Suprapubic skin (tissue), 4 donors: ENCODE data around the gene PGPEP1. TPM values are rescaled to one million over a fixed set of nuclear protein-coding genes. Genes with fewer than 3 reads are reported as not detected.
A peak's percentile ranks its signal among the peaks of the same experiment; 100 is the strongest.

Experiments used
- DNase-seq, 2 donors: peaks; one replicate each; pipeline ENCODE4 v3.0.0-alpha.2; 2019; ENCODE audit warnings: low spot score in 2 of 2
- H3K27ac ChIP-seq: fragments of 200-600 bp; sonication (generic); one replicate; pipeline ENCODE4 v1.5.1; 2019
- H3K27me3 ChIP-seq: fragments of 200-600 bp; sonication (generic); one replicate; pipeline ENCODE4 v1.5.1; 2019
- H3K36me3 ChIP-seq: fragments of 200-600 bp; sonication (generic); one replicate; pipeline ENCODE4 v1.5.1; 2019
- H3K4me1 ChIP-seq: fragments of 200-600 bp; sonication (generic); one replicate; pipeline ENCODE4 v1.5.1; 2019
- H3K4me3 ChIP-seq: fragments of 200-600 bp; sonication (generic); one replicate; pipeline ENCODE4 v1.5.1; 2019; ENCODE audit warnings: mild to moderate bottlenecking
- H3K9me3 ChIP-seq: fragments of 200-600 bp; sonication (generic); one replicate; pipeline ENCODE4 v1.5.1; 2019
- CTCF ChIP-seq, 2 donors: fragments of 200-600 bp in 1 of 2; fragments of 450-650 bp in 1 of 2; sonication (generic) in 1 of 2; IDR thresholded peaks; one replicate each; pipeline ENCODE4 v1.5.1; 2016 to 2019; ENCODE audit warnings: antibody characterized with exemption in 2 of 2, mild to moderate bottlenecking in 1 of 2, moderate library complexity in 1 of 2
- EP300 ChIP-seq: sonication (generic); formaldehyde crosslinking; IDR thresholded peaks from one replicate; pipeline ENCODE4 v1.6.1; 2017; ENCODE audit warnings: antibody characterized with exemption
- POLR2A ChIP-seq, 2 donors: fragments of 450-650 bp; IDR thresholded peaks; one replicate each; pipeline ENCODE4 v1.6.1; 2017; ENCODE audit warnings: antibody characterized with exemption in 2 of 2, mild to moderate bottlenecking in 2 of 2, moderate library complexity in 2 of 2
- POLR2AphosphoS5 ChIP-seq, 3 donors: sonication (generic); formaldehyde crosslinking; IDR thresholded peaks; one replicate each; pipeline ENCODE4 v1.6.1; 2017; ENCODE audit warnings: antibody characterized with exemption in 3 of 3
- WGBS: methylation state at CpG from one replicate; pipeline ENCODE4 v1.1.5; 2018; 5-methylcytosine and 5-hydroxymethylcytosine counted together
- total RNA-seq, 4 donors: library from RNA; depleted of rRNA; stranded (reverse); fragments of >200 nt; gene quantifications; one replicate each; pipeline ENCODE4 v1.1.0, GENCODE V29; 2016

Gene PGPEP1
- total RNA-seq = 1 to 10 TPM; 4.6 to 8.0 (median 7.6) TPM

- H3K4me3 ChIP-seq = peak within 1 kb of the TSS; percentile 83
- H3K27ac ChIP-seq = peak within 1 kb of the TSS; percentile 64
- TF ChIP-seq POLR2A (IDR thresholded peaks at IDR 0.05) (no peak), EP300 (no peak), POLR2AphosphoS5 (IDR thresholded peaks at IDR 0.05) (no peak), CTCF (IDR thresholded peaks at IDR 0.05) (no peak)
- H3K36me3 ChIP-seq = no peaks in the 10 kb centered on the region
- H3K27me3 ChIP-seq = no peaks in the 10 kb centered on the region
- peaks cover 18% of the 10 kb centered on the region for H3K4me1 ChIP-seq
- 6% methylated on average over 29 of the region's 69 CpGs for WGBS
- H3K9me3 ChIP-seq = no peaks in the 10 kb centered on the region
- DNase-seq = peak in 1 of 2 donors; percentile 83
Measured at GRCh38 chr19:18340190-18340989, at the start of gene PGPEP1. Gene PGPEP1 (plus strand): TSS chr19:18340598. CDS start chr19:18340682, 84 bp downstream.

GRCh38 chr19:18291019-18291524, 49.3 kb upstream of the PGPEP1 start:
- H3K4me1 ChIP-seq = peaks cover 55% of the 10 kb centered on the region
- DNase-seq = peak in 1 of 2 donors; percentile 79

GRCh38 chr19:18291590-18292461, 48.6 kb upstream of the PGPEP1 start:
- Histone ChIP-seq H3K4me1 (peaks cover 52% of the 10 kb centered on the region), H3K9me3 (no peaks in the 10 kb centered on the region), H3K4me3 (peak overlapping the region; percentile 72), H3K36me3 (no peaks in the 10 kb centered on the region), H3K27ac (peak overlapping the region; percentile 91), H3K27me3 (no peaks in the 10 kb centered on the region)
- peak; percentile 90 to 92 for DNase-seq
- 3% methylated on average over 21 of the region's 75 CpGs for WGBS
- TF ChIP-seq POLR2AphosphoS5 (IDR thresholded peaks at IDR 0.05) = no peak
- peak in 1 of 2 donors; percentile 43 for TF ChIP-seq POLR2A (IDR thresholded peaks at IDR 0.05)

More at GRCh38 chr19:18291019-18291524, 49.3 kb upstream of the PGPEP1 start:
- TF ChIP-seq POLR2AphosphoS5 (IDR thresholded peaks at IDR 0.05) (no peak), POLR2A (IDR thresholded peaks at IDR 0.05) (no peak), EP300 (no peak), CTCF (IDR thresholded peaks at IDR 0.05) (no peak)
- no peaks in the 10 kb centered on the region for H3K9me3 ChIP-seq
- peak overlapping the region; percentile 72 for H3K4me3 ChIP-seq
- WGBS = 47% methylated on average over 19 of the region's 21 CpGs
- peak overlapping the region; percentile 91 for H3K27ac ChIP-seq
- H3K36me3 ChIP-seq = no peaks in the 10 kb centered on the region
- no peaks in the 10 kb centered on the region for H3K27me3 ChIP-seq

GRCh38 chr19:18292462-18292809, 48.0 kb upstream of the PGPEP1 start:
- no peaks in the 10 kb centered on the region for H3K27me3 ChIP-seq
- under 1% methylated on average over 16 of the region's 20 CpGs for WGBS
- peak overlapping the region; percentile 91 for H3K27ac ChIP-seq
- DNase-seq = no peak
- peaks cover 51% of the 10 kb centered on the region for H3K4me1 ChIP-seq
- no peaks in the 10 kb centered on the region for H3K36me3 ChIP-seq
- no peaks in the 10 kb centered on the region for H3K9me3 ChIP-seq
- peak overlapping the region; percentile 72 for H3K4me3 ChIP-seq
- TF ChIP-seq EP300 = no peak
- no peak for TF ChIP-seq POLR2A (IDR thresholded peaks at IDR 0.05)
- no peak for TF ChIP-seq POLR2AphosphoS5 (IDR thresholded peaks at IDR 0.05)
- TF ChIP-seq CTCF (IDR thresholded peaks at IDR 0.05) = no peak

- peak overlapping the region; percentile 91 for H3K27ac ChIP-seq
- peaks cover 45% of the 10 kb centered on the region for H3K4me1 ChIP-seq
- 6% methylated on average over 31 of the region's 31 CpGs for WGBS
- no peak for TF ChIP-seq POLR2AphosphoS5 (IDR thresholded peaks at IDR 0.05)
- peak in 1 of 2 donors; percentile 67 for TF ChIP-seq POLR2A (IDR thresholded peaks at IDR 0.05)
- no peaks in the 10 kb centered on the region for H3K27me3 ChIP-seq
- DNase-seq = peak; percentile 93 to 95
- no peaks in the 10 kb centered on the region for H3K9me3 ChIP-seq
- peak overlapping the region; percentile 72 for H3K4me3 ChIP-seq
- H3K36me3 ChIP-seq = no peaks in the 10 kb centered on the region
Measured at GRCh38 chr19:18292810-18293641, 47.4 kb upstream of the PGPEP1 start.
